ENCODE measurements around the gene COL4A3.

COL4A3 gene

DNA sequence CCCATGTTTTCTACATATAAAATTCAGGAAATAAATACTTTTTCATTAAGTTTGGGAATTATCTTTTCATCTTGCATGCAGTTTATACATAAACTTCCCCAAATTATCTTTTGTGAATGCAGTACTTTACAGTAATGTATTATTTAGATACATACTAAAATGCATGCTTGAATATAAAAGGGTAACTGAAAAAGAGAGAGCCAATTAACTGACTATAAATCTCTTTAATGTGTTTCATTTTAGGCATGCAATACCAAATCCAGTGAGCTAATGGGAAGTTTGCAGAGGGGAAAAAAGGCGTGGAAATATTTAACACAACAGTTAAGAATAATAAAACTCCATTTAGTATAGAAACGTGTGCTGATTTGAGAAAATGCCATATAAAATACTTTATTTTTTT lies 39.6 kb upstream of the COL4A3 start:
- TF ChIP-seq, protein P1, sequence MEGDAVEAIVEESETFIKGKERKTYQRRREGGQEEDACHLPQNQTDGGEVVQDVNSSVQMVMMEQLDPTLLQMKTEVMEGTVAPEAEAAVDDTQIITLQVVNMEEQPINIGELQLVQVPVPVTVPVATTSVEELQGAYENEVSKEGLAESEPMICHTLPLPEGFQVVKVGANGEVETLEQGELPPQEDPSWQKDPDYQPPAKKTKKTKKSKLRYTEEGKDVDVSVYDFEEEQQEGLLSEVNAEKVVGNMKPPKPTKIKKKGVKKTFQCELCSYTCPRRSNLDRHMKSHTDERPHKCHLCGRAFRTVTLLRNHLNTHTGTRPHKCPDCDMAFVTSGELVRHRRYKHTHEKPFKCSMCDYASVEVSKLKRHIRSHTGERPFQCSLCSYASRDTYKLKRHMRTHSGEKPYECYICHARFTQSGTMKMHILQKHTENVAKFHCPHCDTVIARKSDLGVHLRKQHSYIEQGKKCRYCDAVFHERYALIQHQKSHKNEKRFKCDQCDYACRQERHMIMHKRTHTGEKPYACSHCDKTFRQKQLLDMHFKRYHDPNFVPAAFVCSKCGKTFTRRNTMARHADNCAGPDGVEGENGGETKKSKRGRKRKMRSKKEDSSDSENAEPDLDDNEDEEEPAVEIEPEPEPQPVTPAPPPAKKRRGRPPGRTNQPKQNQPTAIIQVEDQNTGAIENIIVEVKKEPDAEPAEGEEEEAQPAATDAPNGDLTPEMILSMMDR (IDR thresholded peaks at IDR 0.05; ENCODE audit: low read depth, low read length), result no peak
- Histone ChIP-seq H3K4me3 (ENCODE audit: low read depth, low read length) (no peak overlapping the region), H3K27me3 (peaks cover 28% of the 10 kb centered on the region), H3K36me3 (no peaks in the 10 kb centered on the region), H3K9me3 (no peaks in the 10 kb centered on the region), H3K4me1 (no peaks in the 10 kb centered on the region)
- DNase-seq, result no peak

DNA sequence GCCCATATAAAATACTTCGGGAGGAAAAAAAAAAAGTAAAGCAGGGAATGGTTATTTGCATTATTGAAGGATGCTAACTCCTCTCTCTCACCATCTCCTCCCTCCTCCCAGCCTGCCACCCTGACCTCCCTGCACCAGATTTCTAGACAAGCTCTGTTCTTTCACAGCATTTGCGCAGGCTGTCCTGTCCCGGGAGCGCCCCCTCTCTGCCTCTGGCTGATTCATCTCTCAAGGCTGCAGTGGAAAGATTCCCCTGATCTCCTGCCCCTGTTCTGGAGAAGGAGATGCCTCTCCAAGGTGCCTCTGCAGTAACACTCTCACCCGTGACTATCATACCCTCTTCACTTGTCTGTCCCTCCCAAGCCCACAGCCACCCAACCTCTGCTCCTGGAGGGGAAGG lies 38.9 kb upstream of the COL4A3 start:
- H3K4me3 ChIP-seq (ENCODE audit: low read depth, low read length), result no peak overlapping the region
- H3K36me3 ChIP-seq, result no peaks in the 10 kb centered on the region
- TF ChIP-seq, protein P1 (IDR thresholded peaks at IDR 0.05; ENCODE audit: low read depth, low read length), result peak; percentile 55
- peaks cover 30% of the 10 kb centered on the region for H3K27me3 ChIP-seq
- no peaks in the 10 kb centered on the region for H3K4me1 ChIP-seq
- H3K9me3 ChIP-seq, result no peaks in the 10 kb centered on the region
- peak; percentile 30 for DNase-seq

DNA sequence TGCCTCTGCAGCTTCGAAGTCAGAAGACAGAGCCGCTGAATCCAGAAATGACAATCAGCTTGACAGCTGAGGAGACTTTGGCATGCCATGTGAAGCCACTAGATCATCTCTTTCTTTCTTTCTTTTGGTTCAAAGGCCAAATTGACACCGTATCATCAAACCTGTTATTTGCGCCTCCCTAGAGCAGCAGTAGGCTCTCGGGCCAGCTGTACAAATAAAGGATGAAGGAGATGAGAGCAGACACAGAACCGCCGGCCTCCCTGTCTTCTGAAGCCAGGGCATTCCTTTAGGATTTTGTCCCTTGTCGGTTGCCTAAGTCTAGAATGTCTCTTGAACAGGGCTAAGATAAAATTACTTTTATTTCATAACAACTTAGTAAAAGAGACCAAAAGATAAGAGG lies 37.2 kb upstream of the COL4A3 start:
- H3K9me3 ChIP-seq, result no peaks in the 10 kb centered on the region
- no peaks in the 10 kb centered on the region for H3K4me1 ChIP-seq
- DNase-seq, result no peak

DNA sequence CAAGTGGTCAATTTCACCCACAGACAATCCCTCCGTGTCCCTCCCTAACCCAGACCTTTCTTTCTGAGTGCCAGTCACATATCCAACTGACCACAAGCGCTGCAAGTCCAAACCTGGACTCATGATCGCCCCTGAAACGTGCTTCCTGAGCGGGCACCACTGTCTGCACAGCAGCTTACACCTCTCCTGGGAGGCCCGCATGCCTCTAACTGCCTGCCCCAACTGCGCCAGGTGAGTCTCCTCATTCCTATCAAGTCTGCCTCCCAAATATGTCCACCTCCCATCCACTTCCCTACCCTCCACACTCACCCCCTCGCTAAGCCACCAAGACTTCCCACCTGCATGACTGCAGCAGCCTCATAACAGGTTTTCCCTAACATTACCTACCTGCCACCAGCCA lies 33.8 kb upstream of the COL4A3 start:
- Histone ChIP-seq H3K4me3 (ENCODE audit: low read depth, low read length) (no peak overlapping the region), H3K4me1 (no peaks in the 10 kb centered on the region), H3K27me3 (peaks cover 38% of the 10 kb centered on the region), H3K9me3 (no peaks in the 10 kb centered on the region), H3K36me3 (no peaks in the 10 kb centered on the region)
- TF ChIP-seq, protein P1 (IDR thresholded peaks at IDR 0.05; ENCODE audit: low read depth, low read length), result no peak
- no peak for DNase-seq

More for the DNA sequence above, 37.2 kb upstream of the COL4A3 start:
- Histone ChIP-seq H3K27me3 (peaks cover 39% of the 10 kb centered on the region), H3K4me3 (ENCODE audit: low read depth, low read length) (no peak overlapping the region), H3K36me3 (no peaks in the 10 kb centered on the region)
- TF ChIP-seq, protein P1 (IDR thresholded peaks at IDR 0.05; ENCODE audit: low read depth, low read length), result no peak

DNA sequence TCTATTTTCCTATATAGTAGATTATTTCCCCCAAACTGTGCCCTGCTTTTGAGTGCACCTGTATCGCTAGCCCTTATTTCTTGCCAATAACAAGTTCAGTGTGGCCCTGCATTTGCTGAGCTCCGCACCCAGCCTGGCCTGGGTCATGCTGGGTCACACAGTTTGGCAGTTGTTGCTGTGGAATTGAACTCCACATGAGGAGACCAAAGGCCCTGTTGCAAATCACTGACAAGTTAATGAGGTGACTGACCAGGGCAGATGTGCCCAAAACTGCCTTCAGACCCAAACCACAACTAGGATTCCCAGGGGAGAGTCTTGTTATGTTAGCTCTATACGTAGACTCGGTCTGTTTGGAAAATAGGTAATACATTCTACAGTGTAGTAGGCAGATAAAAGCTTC lies 31.4 kb upstream of the COL4A3 start:
- H3K4me3 ChIP-seq (ENCODE audit: low read depth, low read length), result no peak overlapping the region
- no peaks in the 10 kb centered on the region for H3K36me3 ChIP-seq
- no peak for DNase-seq
- H3K9me3 ChIP-seq, result no peaks in the 10 kb centered on the region
- peaks cover 20% of the 10 kb centered on the region for H3K27me3 ChIP-seq
- no peaks in the 10 kb centered on the region for H3K4me1 ChIP-seq
- TF ChIP-seq, protein P1 (IDR thresholded peaks at IDR 0.05; ENCODE audit: low read depth, low read length), result no peak

DNA sequence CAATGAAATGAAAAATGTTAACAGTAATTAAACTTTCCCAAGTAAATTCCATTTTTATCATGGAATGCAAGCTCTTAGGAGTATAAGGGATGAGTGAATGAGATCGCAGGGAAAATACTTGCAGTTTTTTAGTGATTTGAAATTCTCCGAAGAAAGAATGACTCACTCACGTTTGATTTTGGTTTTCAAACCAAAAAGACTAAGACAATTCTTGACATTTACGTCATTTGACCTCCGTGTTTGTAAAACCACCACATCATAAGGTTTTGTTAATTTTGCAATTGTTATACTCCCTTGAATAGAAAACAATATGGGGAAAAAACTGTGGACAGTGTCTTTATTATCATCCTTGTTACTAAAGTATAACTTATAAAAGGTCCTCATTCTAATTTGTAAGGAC lies 29.8 kb upstream of the COL4A3 start:
- H3K36me3 ChIP-seq, result no peaks in the 10 kb centered on the region
- H3K4me3 ChIP-seq (ENCODE audit: low read depth, low read length), result no peak overlapping the region
- TF ChIP-seq, protein P1 (IDR thresholded peaks at IDR 0.05; ENCODE audit: low read depth, low read length), result no peak
- H3K27me3 ChIP-seq, result peaks cover 12% of the 10 kb centered on the region
- DNase-seq, result no peak
- no peaks in the 10 kb centered on the region for H3K9me3 ChIP-seq
- H3K4me1 ChIP-seq, result no peaks in the 10 kb centered on the region
